NCI-H446 treated with DMSO at 0.1 percent for 48 hours (cell line): Measurements from ENCODE around the gene SLC15A2.
"Not testable (repeated sequence)": the region's sequence is repeated elsewhere in the genome, so short reads cannot be mapped to it uniquely, and the experiment has no call there.

Source experiments
- DNase-seq: peaks from one replicate; lab custom pipeline; 2025; lab: John Stamatoyannopoulos, UW

The SLC15A2 gene

DNA sequence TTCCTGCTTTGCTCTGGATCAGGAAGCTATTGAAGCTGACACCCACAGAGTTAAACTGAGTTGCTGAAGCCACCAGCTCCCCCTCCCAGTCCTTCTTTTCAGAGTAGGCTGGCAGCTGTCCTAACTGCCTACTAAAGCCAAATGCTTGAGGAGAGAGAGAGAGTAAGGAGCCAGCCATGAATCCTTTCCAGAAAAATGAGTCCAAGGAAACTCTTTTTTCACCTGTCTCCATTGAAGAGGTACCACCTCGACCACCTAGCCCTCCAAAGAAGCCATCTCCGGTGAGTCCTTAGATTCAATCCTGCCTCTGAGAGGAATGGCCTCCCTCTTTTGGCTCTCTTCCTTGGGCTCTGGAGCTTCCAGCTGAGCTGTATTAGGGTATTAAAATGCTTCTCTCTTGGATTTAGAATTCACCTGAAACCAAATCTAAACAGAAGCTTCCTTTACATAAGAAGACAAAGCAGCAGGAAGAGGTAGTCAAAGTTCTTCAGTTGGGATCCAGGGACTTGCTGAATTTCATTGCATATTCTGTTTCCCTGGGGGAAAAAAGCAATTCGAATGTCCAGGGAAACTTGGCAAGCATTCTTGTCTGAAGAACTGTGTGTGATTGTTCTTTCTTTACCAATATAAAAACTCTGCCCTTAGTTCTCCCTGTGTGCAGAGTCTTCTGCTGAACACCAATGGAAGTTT, at the start of gene SLC15A2:
Gene SLC15A2 (plus strand): TSS at position 101 of the 690 bp plus-strand sequence. CDS start 76 bp downstream, at position 177.
- no peak for DNase-seq

GRCh38 chr3:121844892-121845291, 49.3 kb upstream of the SLC15A2 start:
- no peak for DNase-seq

- DNase-seq: no peak
Observed at GRCh38 chr3:121852256-121852655, 41.9 kb upstream of the SLC15A2 start.

- no peak for DNase-seq
Observed at GRCh38 chr3:121855555-121855954, 38.6 kb upstream of the SLC15A2 start.

- DNase-seq: not testable (repeated sequence)
Observed at GRCh38 chr3:121857778-121858177, 36.4 kb upstream of the SLC15A2 start.

- not testable (repeated sequence) for DNase-seq
Observed at GRCh38 chr3:121863247-121863646, 31.0 kb upstream of the SLC15A2 start.

GRCh38 chr3:121863801-121864200, 30.4 kb upstream of the SLC15A2 start:
- no peak for DNase-seq

GRCh38 chr3:121869736-121870135, 24.5 kb upstream of the SLC15A2 start:
- DNase-seq: no peak

DNA sequence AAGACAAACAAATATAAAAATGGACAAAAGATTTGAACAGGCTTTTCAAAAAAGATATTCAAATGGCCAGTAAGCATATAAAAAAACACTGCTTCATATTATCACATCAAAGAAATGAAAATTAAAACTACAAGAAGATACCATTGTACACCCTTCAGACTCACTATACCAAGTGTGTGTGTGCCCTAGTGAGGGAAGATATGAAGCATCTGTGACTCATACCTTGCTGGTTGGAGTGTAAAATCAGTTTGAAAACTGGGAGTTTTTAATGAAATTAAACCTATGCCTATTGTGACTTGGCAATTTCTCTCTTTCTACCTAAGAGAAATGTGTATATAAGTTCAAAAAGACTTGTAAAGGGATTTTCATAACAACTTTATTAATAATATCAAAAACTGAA, 23.5 kb upstream of the SLC15A2 start:
- DNase-seq: no peak

- DNase-seq: no peak
Observed at GRCh38 chr3:121871430-121871829, 22.8 kb upstream of the SLC15A2 start.

GRCh38 chr3:121878411-121878810, 15.8 kb upstream of the SLC15A2 start:
- DNase-seq: no peak

- DNase-seq: peak; percentile 12
Observed at GRCh38 chr3:121883507-121883906, 10.7 kb upstream of the SLC15A2 start.

- no peak for DNase-seq
Observed at GRCh38 chr3:121885386-121885785, 8.8 kb upstream of the SLC15A2 start.

DNA sequence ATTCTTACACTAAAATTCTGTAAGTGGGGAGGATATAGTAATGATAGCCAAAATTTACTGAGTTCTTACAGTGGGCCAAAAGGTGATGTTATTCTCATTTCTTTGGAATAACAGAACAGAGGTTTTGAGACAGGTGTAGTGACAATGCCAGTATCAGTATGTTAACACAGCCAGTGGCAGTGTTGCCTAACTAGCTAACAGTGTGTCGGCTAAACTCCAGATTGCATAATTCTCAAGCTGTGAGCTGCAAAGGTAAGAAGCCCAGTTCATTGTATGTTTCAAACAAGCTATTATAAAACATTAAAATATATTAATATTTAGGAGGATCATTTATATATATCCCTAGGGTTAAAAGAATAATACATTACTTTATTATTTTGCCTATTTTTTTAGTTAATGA, 920 bp downstream of the SLC15A2 start:
- no peak for DNase-seq

GRCh38 chr3:121895736-121896135, 1.5 kb downstream of the SLC15A2 start:
- DNase-seq: no peak

GRCh38 chr3:121896823-121897222, 2.6 kb downstream of the SLC15A2 start:
- DNase-seq: no peak

DNA sequence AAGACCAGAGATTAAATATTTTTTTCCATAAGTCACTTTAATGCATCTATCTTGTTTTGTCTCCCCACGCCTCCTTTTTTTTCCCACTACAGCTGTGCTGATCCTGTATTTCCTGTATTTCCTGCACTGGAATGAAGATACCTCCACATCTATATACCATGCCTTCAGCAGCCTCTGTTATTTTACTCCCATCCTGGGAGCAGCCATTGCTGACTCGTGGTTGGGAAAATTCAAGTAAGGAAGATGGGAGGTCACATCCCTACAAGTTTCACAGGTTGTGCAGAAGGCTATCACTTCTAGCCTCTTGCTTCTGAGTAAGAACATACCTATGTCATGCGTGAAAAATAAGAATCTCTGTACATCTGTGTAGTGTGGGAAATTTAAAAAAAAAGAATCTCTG, 3.1 kb downstream of the SLC15A2 start:
- DNase-seq: no peak

DNA sequence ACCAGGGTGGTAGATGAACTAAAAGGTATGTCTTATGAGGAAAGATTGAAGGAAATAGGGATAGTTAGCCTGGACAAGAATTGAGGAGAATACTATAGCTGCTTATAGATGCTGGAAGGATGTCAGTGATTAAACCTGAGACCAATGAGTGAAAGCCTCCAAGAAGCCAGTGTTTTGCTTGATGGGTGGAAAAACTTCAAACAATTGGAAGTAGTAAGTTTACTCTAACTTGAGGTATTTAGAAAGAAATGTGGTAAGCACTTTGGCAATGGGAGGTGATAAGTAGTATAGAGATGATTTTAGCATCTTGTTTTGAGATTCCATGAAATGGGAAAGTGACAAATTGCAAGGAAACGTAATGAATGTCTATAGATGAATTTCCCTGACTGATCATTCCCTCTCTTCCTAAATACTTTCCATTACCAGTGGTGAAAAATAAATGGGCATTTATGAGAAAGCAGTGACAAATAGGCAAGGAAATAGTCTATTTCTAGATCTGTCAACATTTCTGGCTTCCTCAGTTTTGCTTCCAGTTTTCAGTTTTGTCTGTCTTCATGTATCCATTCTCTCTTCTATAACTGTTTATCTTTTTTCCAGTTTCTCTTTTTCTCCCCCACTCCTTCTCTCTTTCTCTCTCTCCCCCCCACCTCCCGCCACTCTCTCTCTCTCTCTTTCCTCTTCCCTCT, 19.2 kb downstream of the SLC15A2 start:
- no peak for DNase-seq

- no peak for DNase-seq
Observed at GRCh38 chr3:121914081-121914998, 20.1 kb downstream of the SLC15A2 start.

GRCh38 chr3:121916189-121916588, 22.0 kb downstream of the SLC15A2 start:
- DNase-seq: no peak

- DNase-seq: no peak
Observed at GRCh38 chr3:121918779-121919483, 24.7 kb downstream of the SLC15A2 start.

- no peak for DNase-seq
Observed at GRCh38 chr3:121924734-121925133, 30.5 kb downstream of the SLC15A2 start.
